ENCODE results near the gene MARCKSL1. TPM values are rescaled to one million over a fixed set of nuclear protein-coding genes. Genes with fewer than 3 reads are reported as not detected.

The MARCKSL1 gene
- total and polyA plus RNA-seq, 2 of the 13 experiments (the other 11 are each of a cell fraction or from before 2014, with no cell fraction given): 81.9 to 155 TPM

GRCh38 chr1:32361674-32362473 lies 25.8 kb upstream of the MARCKSL1 start:
- no peak overlapping the region for H3K4me3 ChIP-seq (replicated peaks in 1 of 3; ENCODE audit: insufficient read depth in 1 of 3, low read depth in 2 of 3, low read length in 3 of 3)
- no peaks in the 10 kb centered on the region for H4K20me1 ChIP-seq (ENCODE audit: insufficient read depth, low read length)
- H3K36me3 ChIP-seq (replicated peaks in 1 of 2; ENCODE audit: control insufficient read depth in 1 of 2, insufficient read depth in 2 of 2, low read length in 2 of 2): peaks cover 4 to 33% of the 10 kb centered on the region in 2 experiments
- ChIA-PET CTCF (ENCODE audit: low intra/inter-chr PET ratio, low total read pairs) (no interaction called here), POLR2A (interaction anchor here (2.3 kb wide), 1 partner anchor 10 kb away, joined by 11 read pairs; no protein-coding TSS in a partner anchor)
- H3K9me3 ChIP-seq (ENCODE audit: low read length): no peaks in the 10 kb centered on the region
- WGBS (ENCODE audit: low lambda C conversion rate): 97% methylated on average over 60 of the region's 91 CpGs
- H3K4me2 ChIP-seq (ENCODE audit: low read depth, low read length): no peak overlapping the region
- no peaks in the 10 kb centered on the region for H3K79me2 ChIP-seq (ENCODE audit: insufficient read depth, low read length)
- no peaks in the 10 kb centered on the region for H3K27me3 ChIP-seq (ENCODE audit: control insufficient read depth in 1 of 2, insufficient read depth in 2 of 2, low read length in 2 of 2)
- no TSS peak for BruUV-seq (replicated peaks)
- H3K4me1 ChIP-seq (ENCODE audit: insufficient read depth, low read length): peaks cover 26% of the 10 kb centered on the region
- DNase-seq (ENCODE audit: low spot score): no peak
- H3K9ac ChIP-seq (ENCODE audit: insufficient read depth, low read depth, low read length): no peak overlapping the region
- intact Hi-C loops (cut with micrococcal nuclease; ENCODE audit: unreplicated experiment): no loop called here
- in situ Hi-C loops (cut with HindIII; ENCODE audit: extremely low pct_ligation_motif_present, low pct_unique_long_range_greater_than_20kb): no loop called here
- no peak overlapping the region for H3K27ac ChIP-seq (ENCODE audit: extremely low read length, insufficient read depth, low read length)
- no peak for FAIRE-seq
- ATAC-seq: no peak
- no peak overlapping the region for H2AFZ ChIP-seq (ENCODE audit: low read length)
- no peak for TF ChIP-seq ZBTB8A (CRISPR knock-in tag; IDR thresholded peaks at IDR 0.05; ENCODE audit: borderline replicate concordance, low read depth)
- TF ChIP-seq GLI4 (CRISPR knock-in tag; IDR thresholded peaks at IDR 0.05; ENCODE audit: borderline replicate concordance): no peak
- TF ChIP-seq SRSF9 (IDR thresholded peaks at IDR 0.05; ENCODE audit: borderline replicate concordance, insufficient read depth, low read depth, low read length, poor library complexity, severe bottlenecking): no peak
- peak; percentile 69 for TF ChIP-seq RBM22 (optimal IDR thresholded peaks at IDR 0.05; ENCODE audit: low read length)
- TF ChIP-seq RFX1 (IDR thresholded peaks at IDR 0.05): no peak
- TF ChIP-seq POLR2A (IDR thresholded peaks at IDR 0.05; ENCODE audit: insufficient read depth in 1 of 2, low read depth in 2 of 2, low read length in 2 of 2): no peak
- TF ChIP-seq HNRNPL (IDR thresholded peaks at IDR 0.05; ENCODE audit: low read depth, low read length): 0 out of 2 replicates have a peak, but pooled peaks have one; percentile 40
- TF ChIP-seq THYN1 (CRISPR knock-in tag; IDR thresholded peaks at IDR 0.05; ENCODE audit: borderline replicate concordance, low read depth): no peak
- TF ChIP-seq ETS1 (CRISPR knock-in tag; IDR thresholded peaks at IDR 0.05): no peak
- TF ChIP-seq ATF7-NPFF (CRISPR knock-in tag; IDR thresholded peaks at IDR 0.05; ENCODE audit: low read depth): no peak
- peak; percentile 21 for TF ChIP-seq U2AF1 (optimal IDR thresholded peaks at IDR 0.05; ENCODE audit: low read depth, low read length)
- no peak for TF ChIP-seq BCL3 (CRISPR knock-in tag; IDR thresholded peaks at IDR 0.05)
- TF ChIP-seq ZNF12 (CRISPR knock-in tag; IDR thresholded peaks at IDR 0.05): no peak
- TF ChIP-seq SETDB1 (CRISPR knock-in tag; IDR thresholded peaks at IDR 0.05; ENCODE audit: borderline replicate concordance): no peak
- TF ChIP-seq GTF3A (CRISPR knock-in tag; conservative IDR thresholded peaks at IDR 0.05): no peak
- no peak for TF ChIP-seq ZNF616 (CRISPR knock-in tag; IDR thresholded peaks at IDR 0.05; ENCODE audit: low read depth)
- TF ChIP-seq AGO2 (optimal IDR thresholded peaks at IDR 0.05; ENCODE audit: low read depth, low read length): peak; percentile 81
- TF ChIP-seq PRDM10 (CRISPR knock-in tag; IDR thresholded peaks at IDR 0.05; ENCODE audit: low read depth): no peak
- peak; percentile 25; the same call in 1 of the 2 replicates for TF ChIP-seq RBFOX2 (IDR thresholded peaks at IDR 0.05; ENCODE audit: low read depth, low read length)

Data from HepG2 (cell line).